Right lobe of liver (tissue), 4 donors: ENCODE results near the gene MKLN1.
"Not testable (repeated sequence)": the region's sequence is repeated elsewhere in the genome, so short reads cannot be mapped to it uniquely, and the experiment has no call there.

Experiments used
- CTCF ChIP-seq, 4 donors: fragments of 200-600 bp in 3 of 4; fragments of 450-650 bp in 1 of 4; IDR thresholded peaks; one replicate each; pipeline versions ENCODE4 v1.5.1 to v1.8.0; 2016 to 2022; ENCODE audit warnings: antibody characterized with exemption in 4 of 4, mild to moderate bottlenecking in 2 of 4
- POLR2A ChIP-seq: fragments of 450-650 bp; IDR thresholded peaks from one replicate; pipeline ENCODE4 v1.6.1; 2017; ENCODE audit warnings: antibody characterized with exemption, mild to moderate bottlenecking
- donor health status: DM: no; HTN: no; CAD: no.
- donor health status: DM: no; HTN: no; CAD: no.
- donor health status: DM: no; HTN: yes; CAD: no.

- TF ChIP-seq CTCF (IDR thresholded peaks at IDR 0.05); POLR2A: not testable (repeated sequence)
These were observed 177.5 kb downstream of the MKLN1 start for GRCh38 chr7:131505037-131505620.
